Fibroblast of pulmonary artery (primary cell): Measurements from ENCODE around the gene HAUS6.

ENCODE experiments used
- DNase-seq: peaks from one replicate; pipeline ENCODE4 v3.0.0-alpha.2; 2010; ENCODE audit warnings: low read depth
- H3K4me3 ChIP-seq: replicated peaks from 2 replicates; pipeline ENCODE4 v1.5.1; 2011; ENCODE audit warnings: low read depth, mild to moderate bottlenecking, control low read depth, low read length, moderate library complexity
- CTCF ChIP-seq: IDR thresholded peaks from 2 replicates; pipeline ENCODE4 v1.5.1; 2011; ENCODE audit warnings: mild to moderate bottlenecking, control low read depth, low read length, inconsistent platforms; ENCODE audit errors: missing control alignments

HAUS6 gene

GRCh38 chr9:19124430-19124793 is 21.7 kb upstream of the HAUS6 start:
- peak overlapping the region; percentile 98 for H3K4me3 ChIP-seq

DNA sequence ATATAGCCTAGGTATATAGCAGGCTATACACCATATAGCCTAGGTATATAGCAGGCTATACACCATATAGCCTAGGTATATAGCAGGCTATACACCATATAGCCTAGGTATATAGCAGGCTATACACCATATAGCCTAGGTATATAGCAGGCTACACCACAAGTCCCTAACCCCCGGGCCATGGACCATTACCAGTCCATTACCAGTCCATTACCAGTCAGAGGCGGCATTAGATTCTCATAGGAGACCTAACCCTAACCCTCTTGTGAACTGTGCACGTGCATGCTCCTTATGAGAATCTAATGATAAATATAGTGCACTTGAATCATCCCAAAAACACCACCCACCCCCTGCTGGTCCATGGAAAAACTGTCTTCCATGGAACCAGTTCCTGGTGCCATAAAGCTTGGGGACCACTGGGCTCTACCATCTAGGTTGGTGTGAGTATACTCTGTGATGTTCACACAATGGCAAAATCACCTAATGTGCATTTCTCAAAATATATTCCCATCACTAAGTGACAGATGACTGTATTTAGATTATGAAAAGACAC is 19.9 kb upstream of the HAUS6 start:
- H3K4me3 ChIP-seq = peak overlapping the region; percentile 98
- DNase-seq = no peak
- TF ChIP-seq CTCF = peak; percentile 28

More at GRCh38 chr9:19124430-19124793, 21.7 kb upstream of the HAUS6 start:
- no peak for DNase-seq
- TF ChIP-seq CTCF = no peak

DNA sequence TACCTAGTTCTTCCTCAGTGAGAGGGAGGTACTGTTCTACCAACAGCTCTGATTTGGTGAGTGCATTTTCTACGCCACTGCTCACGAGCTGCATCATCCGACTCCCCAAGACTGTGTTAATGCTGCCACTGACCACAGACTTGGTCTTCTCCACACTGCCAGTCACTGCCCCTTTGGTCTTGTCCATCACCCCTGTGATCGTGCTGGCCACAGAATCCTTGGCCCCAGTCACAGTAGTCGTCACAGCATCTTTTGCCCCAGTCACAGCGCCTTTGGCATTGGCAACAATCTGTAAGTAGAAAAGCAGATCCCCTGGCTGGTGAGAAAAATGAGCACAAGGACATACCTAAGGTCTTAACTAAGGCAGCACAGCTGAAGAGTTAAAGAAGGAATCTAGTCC is 18.2 kb upstream of the HAUS6 start:
- H3K4me3 ChIP-seq = peak overlapping the region; percentile 10
- TF ChIP-seq CTCF = no peak
- DNase-seq = no peak

DNA sequence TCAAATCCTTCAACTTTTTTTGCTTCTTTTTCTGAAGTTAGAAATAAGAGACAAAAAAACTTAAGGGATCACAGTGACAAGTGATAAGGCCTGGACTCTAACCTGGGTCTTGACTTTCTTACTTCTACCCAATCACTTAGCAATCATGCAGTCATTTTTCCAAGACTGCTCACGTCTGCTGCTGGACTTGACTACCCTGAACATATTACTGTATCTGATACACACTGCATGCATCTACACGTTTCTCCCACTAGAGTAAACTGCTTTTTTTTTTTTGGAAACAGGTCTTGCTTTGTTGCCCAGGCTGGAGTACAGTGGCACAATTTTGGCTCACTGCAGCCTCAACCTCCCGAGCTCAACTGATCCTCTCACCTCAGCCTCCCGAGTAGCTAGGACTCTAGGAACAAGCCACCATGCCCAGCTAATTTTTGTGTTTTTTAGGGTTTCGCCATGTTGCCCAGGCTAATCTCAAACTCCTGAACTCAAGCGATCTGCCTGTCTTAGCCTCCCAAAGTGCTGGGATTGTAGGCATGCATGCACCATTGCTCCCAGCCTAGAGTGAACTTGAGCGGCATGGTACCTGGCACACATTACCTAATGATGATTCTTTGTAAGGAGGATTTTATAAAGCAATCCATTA is 17.2 kb upstream of the HAUS6 start:
- no peak for TF ChIP-seq CTCF
- no peak overlapping the region for H3K4me3 ChIP-seq
- no peak for DNase-seq

DNA sequence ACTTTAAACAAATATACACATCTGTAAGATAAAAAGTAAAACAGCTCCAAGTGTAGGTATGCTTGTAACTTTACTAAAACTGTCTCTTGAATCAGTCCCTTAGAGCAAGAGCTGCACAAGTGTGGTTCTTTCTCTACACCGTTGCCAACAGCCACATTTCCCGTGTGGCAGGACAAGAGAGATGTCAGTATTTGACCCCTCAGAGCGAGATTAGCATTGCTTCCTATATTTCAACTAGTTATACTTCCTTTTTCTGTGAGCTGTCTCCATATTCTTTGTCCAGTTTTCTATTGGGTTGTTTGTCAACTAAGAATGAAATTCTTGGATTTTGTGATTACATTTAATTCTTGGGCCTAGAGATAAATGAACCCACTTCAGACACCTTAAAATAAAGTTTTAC is 16.5 kb upstream of the HAUS6 start:
- H3K4me3 ChIP-seq = no peak overlapping the region
- TF ChIP-seq CTCF = no peak
- DNase-seq = no peak

DNA sequence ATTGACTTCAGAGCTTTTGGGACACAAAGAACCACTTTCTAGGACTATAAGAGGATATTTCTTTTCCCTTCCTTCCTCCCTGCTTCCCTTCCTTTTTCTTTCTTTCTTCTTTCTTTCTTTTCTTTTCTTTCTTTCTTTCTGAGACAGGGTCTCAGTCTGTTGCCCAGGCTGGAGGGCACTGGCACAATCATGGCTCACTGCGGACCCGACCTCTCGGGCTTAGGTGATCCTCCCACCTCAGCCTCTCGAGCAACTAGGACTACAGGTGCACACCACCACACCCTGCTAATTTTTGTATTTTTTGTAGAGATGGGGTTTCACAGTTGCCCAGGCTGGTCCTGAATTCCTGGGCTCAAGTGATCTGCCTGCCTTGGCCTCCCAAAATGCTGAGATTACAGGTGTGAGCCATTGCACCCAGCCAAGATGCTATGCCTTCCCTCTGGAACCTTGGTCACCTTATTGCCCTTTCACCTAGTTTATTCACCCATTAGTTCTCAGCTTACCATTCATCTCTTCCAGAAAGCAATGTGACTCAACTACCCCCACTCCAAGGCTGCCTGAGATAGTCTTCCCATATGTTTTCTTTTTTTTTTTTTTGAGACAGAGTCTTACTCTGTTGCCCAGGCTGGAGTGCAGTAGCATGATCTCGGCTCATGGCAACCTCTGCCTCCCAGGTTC is 14.5 kb upstream of the HAUS6 start:
- DNase-seq = no peak
- TF ChIP-seq CTCF = no peak
- no peak overlapping the region for H3K4me3 ChIP-seq
